K562 (cell line): Measurements from ENCODE around the gene SLC48A1. TPM values are rescaled to one million over a fixed set of nuclear protein-coding genes. Genes with fewer than 3 reads are reported as not detected.

Experiments
- ATAC-seq: fragments of 200-7000 bp; cut with Tn5 transposase; 3 replicates; pipeline ENCODE4 v1.9.1; 2020; ENCODE audit warnings: moderate library complexity
- BruUV-seq: library from RNA; stranded (reverse); fragments of 400-500 nt; replicated peaks from 2 replicates; lab custom pipeline; 2021; lab: Mats Ljungman, UMichigan
- CTCF ChIA-PET: fragments of 300-600 bp; formaldehyde crosslinking; extraction: SDS; loops from one replicate; lab custom pipeline; 2021; ENCODE audit warnings: low intra/inter-chr PET ratio; lab: Yijun Ruan, JAX
- POLR2A ChIA-PET: fragments of 300-600, 350-650 bp; sonication (Branson Sonifier 250); formaldehyde crosslinking; extraction: SDS; loops from one replicate; lab custom pipeline; 2021; ENCODE audit warnings: antibody characterized with exemption, inconsistent platforms; lab: Yijun Ruan, JAX
- DNase-seq, 4 experiments: peaks; one replicate each; pipeline versions ENCODE4 v3.0.0 to v3.0.0-alpha.2; 2011 to 2018; ENCODE audit warnings: low spot score in 3 of 4, mixed read lengths in 3 of 4; ENCODE audit errors: extremely low read depth in 1 of 4
- FAIRE-seq: peaks from 2 replicates; lab custom pipeline; 2011; peaks lifted over from hg19 to GRCh38; lab: Jason Lieb, UNC
- H2AFZ ChIP-seq: 2 replicates; pipeline ENCODE4 v1.6.0; 2011; ENCODE audit warnings: low read depth, low read length, control low read depth, inconsistent platforms
- H3K27ac ChIP-seq: fragments of 200-600 bp; 3 replicates; pipeline ENCODE4 v1.8.0; 2011; ENCODE audit warnings: low read depth, mild to moderate bottlenecking, control low read depth, inconsistent platforms, low read length, moderate library complexity, mixed read lengths; ENCODE audit errors: extremely low read depth
- H3K27me3 ChIP-seq, 2 experiments: fragments of 300-600 bp in 1 of 2; 2 replicates in 1 of 2; 3 replicates in 1 of 2; pipeline versions ENCODE4 v1.6.0 to v1.8.0; 2011; ENCODE audit warnings: inconsistent platforms in 2 of 2, low read length in 2 of 2, mild to moderate bottlenecking in 1 of 2, mixed read lengths in 1 of 2, moderate library complexity in 1 of 2; ENCODE audit not compliant: control insufficient read depth in 2 of 2, insufficient read depth in 2 of 2
- H3K36me3 ChIP-seq: fragments of 300-600 bp; 3 replicates; pipeline ENCODE4 v1.8.0; 2011; ENCODE audit warnings: mild to moderate bottlenecking, low read length, inconsistent platforms; ENCODE audit not compliant: control insufficient read depth, insufficient read depth
- H3K4me1 ChIP-seq, 2 experiments: fragments of 200-600 bp in 1 of 2; replicated peaks in 1 of 2; 2 replicates in 1 of 2; 3 replicates in 1 of 2; pipeline versions ENCODE4 v1.5.1 to v1.8.0; 2011; ENCODE audit warnings: inconsistent platforms in 2 of 2, low read length in 2 of 2, mild to moderate bottlenecking in 1 of 2, mixed read lengths in 1 of 2, moderate library complexity in 1 of 2; ENCODE audit not compliant: control insufficient read depth in 2 of 2, insufficient read depth in 2 of 2
- H3K4me2 ChIP-seq: 2 replicates; pipeline ENCODE4 v1.6.1; 2011; ENCODE audit warnings: low read length, control low read depth, inconsistent platforms, mixed read lengths; ENCODE audit not compliant: insufficient read depth
- H3K4me3 ChIP-seq: fragments of 200-600 bp; sonication (generic), shearing (Covaris generic); 2 replicates; pipeline ENCODE4 v1.5.1; 2016; ENCODE audit warnings: control low read depth, inconsistent platforms
- H3K79me2 ChIP-seq: fragments of 200-600 bp; 3 replicates; pipeline ENCODE4 v1.8.0; 2011; ENCODE audit warnings: low read length, inconsistent platforms; ENCODE audit not compliant: control insufficient read depth, insufficient read depth
- H3K9ac ChIP-seq, 2 experiments: 2 replicates each; pipeline versions ENCODE4 v1.6.0 to v1.6.1; 2011; ENCODE audit warnings: low read depth in 2 of 2, low read length in 2 of 2, control low read depth in 1 of 2, inconsistent platforms in 1 of 2, mild to moderate bottlenecking in 1 of 2, mixed read lengths in 1 of 2; ENCODE audit not compliant: insufficient read depth in 1 of 2
- H3K9me1 ChIP-seq: one replicate; pipeline ENCODE4 v1.6.0; 2011; ENCODE audit warnings: inconsistent platforms, mild to moderate bottlenecking, low read length, moderate library complexity; ENCODE audit not compliant: control insufficient read depth, insufficient read depth
- H3K9me3 ChIP-seq: replicated peaks from 2 replicates; pipeline ENCODE4 v1.5.1; 2011; ENCODE audit warnings: low read depth, low read length, inconsistent platforms; ENCODE audit not compliant: control insufficient read depth, insufficient read depth
- H4K20me1 ChIP-seq: replicated peaks from 2 replicates; pipeline ENCODE4 v1.6.1; 2011; ENCODE audit warnings: low read length, inconsistent platforms, mixed read lengths; ENCODE audit not compliant: control insufficient read depth, insufficient read depth
- ARID3B ChIP-seq: fragments of 250-450 bp; sonication (Bioruptor Pico); IDR thresholded peaks from 2 replicates; pipeline ENCODE4 v1.4.0; 2020; ENCODE audit warnings: borderline replicate concordance
- PHTF2 ChIP-seq: fragments of 250-450 bp; sonication (Bioruptor Pico); IDR thresholded peaks from 2 replicates; pipeline ENCODE4 v1.5.0; 2021; ENCODE audit warnings: mild to moderate bottlenecking
- RBM39 ChIP-seq: fragments of 200-400 bp; formaldehyde crosslinking; optimal IDR thresholded peaks from 2 replicates; pipeline ENCODE3; 2018; ENCODE audit warnings: low read depth, low read length
- SREBF1 ChIP-seq: fragments of 150-350 bp; IDR thresholded peaks from 2 replicates; pipeline ENCODE4 v1.6.1; 2014; ENCODE audit warnings: antibody characterized with exemption, low read depth, low read length, borderline replicate concordance
- WGBS: fragments of 100-300 bp; shearing (Covaris generic); methylation state at CpG from one replicate; pipeline ENCODE4 v1.1.6; 2016; ENCODE audit warnings: low coverage, mixed read lengths; ENCODE audit not compliant: insufficient coverage; ENCODE audit errors: missing lambda C conversion rate; 5-methylcytosine and 5-hydroxymethylcytosine counted together
- in situ Hi-C: fragments of 300-500 bp; cut with MboI; formaldehyde crosslinking; loops from 4 replicates; pipeline ENCODE4 v1.15.0; 2018; ENCODE audit warnings: inconsistent platforms, mixed read lengths
- intact Hi-C: fragments of 100-400 bp; cut with micrococcal nuclease; formaldehyde crosslinking; loops from 2 replicates; pipeline ENCODE4 v1.14.2; 2022
- polyA plus RNA-seq, 8 experiments: library from polyadenylated mRNA; depleted of rRNA in 4 of 8; stranded (reverse) in 5 of 8; unstranded in 3 of 8; fragments of >200 nt; fragmentation: Nextera tagmentation in 2 of 8; fragmentation: Illumina TruSeq in 1 of 8; extraction: Ambion mirVana in 2 of 8; extraction: Trizol in 1 of 8; gene quantifications; 2 replicates each; pipeline versions ENCODE4 v1.2.1 to v1.2.3, GENCODE V29; 2011 to 2014; ENCODE audit warnings: inconsistent platforms in 1 of 8, missing spikeins in 1 of 8
- total RNA-seq, 7 experiments: library from RNA; depleted of rRNA in 6 of 7; stranded (reverse); fragments of >200 nt in 6 of 7; fragmentation: Illumina TruSeq in 2 of 7; extraction: Trizol in 2 of 7; gene quantifications; 2 replicates each; pipeline versions ENCODE4 v1.2.1 to v1.2.3, GENCODE V29; 2011 to 2021; ENCODE audit warnings: low replicate concordance in 1 of 7

SLC48A1 gene
- total and polyA plus RNA-seq, 9 of the 15 experiments (the other 6 are each of a cell fraction or from before 2014, with no cell fraction given), result 10.7 to 37.5 (median 18.7) TPM

GRCh38 chr12:47750916-47751470, 22.0 kb upstream of the SLC48A1 start:
- H3K36me3 ChIP-seq, result no peaks in the 10 kb centered on the region

More at GRCh38 chr12:47750916-47751470, 22.0 kb upstream of the SLC48A1 start:
- Histone ChIP-seq H4K20me1 (no peaks in the 10 kb centered on the region; the same call in 1 of the 2 replicates), H2AFZ (no peak overlapping the region), H3K4me3 (no peak overlapping the region), H3K27me3 (peaks cover 23 to 43% of the 10 kb centered on the region in 2 experiments; a peak in 4 of 5 replicates), H3K4me2 (no peak overlapping the region), H3K27ac (no peak overlapping the region)
- ChIA-PET CTCF (no interaction called here), POLR2A (no interaction called here)
- DNase-seq, result no peak
- intact Hi-C loops, result no loop called here
- no peak for TF ChIP-seq ARID3B (CRISPR knock-in tag)
- TF ChIP-seq SREBF1, result no peak
- TF ChIP-seq PHTF2 (CRISPR knock-in tag), result no peak
- no peak for TF ChIP-seq RBM39
- TF ChIP-seq, all 486 proteins: peak for 0
- no peaks in the 10 kb centered on the region for H3K9me1 ChIP-seq
- H3K4me1 ChIP-seq, result peaks cover 6 to 24% of the 10 kb centered on the region in 2 experiments; a peak in 2 of 5 replicates
- in situ Hi-C loops, result no loop called here
- H3K9ac ChIP-seq, result no peak overlapping the region
- no peaks in the 10 kb centered on the region for H3K79me2 ChIP-seq
- ATAC-seq, result no peak
- no TSS peak for BruUV-seq
- no peaks in the 10 kb centered on the region for H3K9me3 ChIP-seq
- WGBS, result 22% methylated on average over 14 of the region's 19 CpGs
- FAIRE-seq, result no peak
